ENCODE measurements around the gene EHMT2.
A peak's percentile ranks its signal among the peaks of the same experiment; 100 is the strongest.

The EHMT2 gene

GRCh38 chr6:31837369-31838113, 60.0 kb downstream of the EHMT2 start:
- no peak for TF ChIP-seq CTCF (IDR thresholded peaks at IDR 0.05)
- H3K4me3 ChIP-seq = peak overlapping the region; percentile 83
- no peak for DNase-seq (ENCODE audit: low spot score)
- H3K27ac ChIP-seq = peak overlapping the region; percentile 50 to 89

DNA sequence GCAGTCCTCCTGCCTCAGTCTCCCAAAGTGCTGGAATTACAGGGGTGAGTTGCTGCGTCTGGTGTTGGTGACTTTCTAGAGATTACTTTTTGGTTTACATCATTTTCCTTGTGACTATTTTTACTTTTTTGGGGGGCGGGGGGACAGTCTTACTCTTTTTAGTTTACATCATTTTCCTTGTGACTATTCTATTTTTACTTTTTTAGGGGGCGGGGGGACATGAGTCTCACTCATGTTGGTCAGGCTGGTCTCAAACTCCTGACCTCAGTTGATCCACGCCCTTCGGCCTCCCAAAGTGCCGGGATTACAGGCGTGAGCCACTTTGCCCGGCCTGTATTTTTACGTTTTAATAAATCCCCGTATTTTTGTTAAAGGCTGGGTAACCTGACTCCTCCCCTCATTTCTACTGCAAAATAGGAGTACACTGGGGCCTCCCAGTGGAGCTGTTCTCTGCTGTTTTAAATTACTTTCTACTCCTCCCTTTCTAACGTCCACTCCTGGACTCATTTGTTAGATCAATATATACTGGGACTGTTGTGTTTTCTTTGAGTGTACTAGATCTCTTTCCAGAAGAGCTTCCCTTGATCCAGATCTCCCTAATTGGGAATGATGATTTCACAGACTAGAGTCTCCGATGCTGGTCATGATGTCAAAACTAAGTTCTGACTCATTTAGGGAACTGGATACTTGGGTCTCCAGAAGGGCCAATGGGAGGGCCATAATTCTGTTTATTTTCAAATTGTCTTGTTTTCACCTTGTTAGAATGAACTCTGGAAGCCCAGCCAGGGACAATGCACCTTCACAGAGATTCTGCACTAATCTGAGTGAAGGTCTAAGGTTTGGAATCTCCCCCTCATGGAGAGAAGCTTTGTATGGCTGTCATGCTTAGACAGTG, 60.8 kb downstream of the EHMT2 start:
- TF ChIP-seq CTCF (IDR thresholded peaks at IDR 0.05) = no peak
- Histone ChIP-seq H3K4me3 (peak overlapping the region; percentile 83), H3K27ac (peak overlapping the region; percentile 50 to 89)
- DNase-seq (ENCODE audit: low spot score) = no peak

- Histone ChIP-seq H3K27ac (peak overlapping the region; percentile 50 to 89), H3K4me3 (peak overlapping the region; percentile 83)
- no peak for DNase-seq (ENCODE audit: low spot score)
- TF ChIP-seq CTCF (IDR thresholded peaks at IDR 0.05) = no peak
Measured at GRCh38 chr6:31836047-31836473, 61.4 kb downstream of the EHMT2 start.

DNA sequence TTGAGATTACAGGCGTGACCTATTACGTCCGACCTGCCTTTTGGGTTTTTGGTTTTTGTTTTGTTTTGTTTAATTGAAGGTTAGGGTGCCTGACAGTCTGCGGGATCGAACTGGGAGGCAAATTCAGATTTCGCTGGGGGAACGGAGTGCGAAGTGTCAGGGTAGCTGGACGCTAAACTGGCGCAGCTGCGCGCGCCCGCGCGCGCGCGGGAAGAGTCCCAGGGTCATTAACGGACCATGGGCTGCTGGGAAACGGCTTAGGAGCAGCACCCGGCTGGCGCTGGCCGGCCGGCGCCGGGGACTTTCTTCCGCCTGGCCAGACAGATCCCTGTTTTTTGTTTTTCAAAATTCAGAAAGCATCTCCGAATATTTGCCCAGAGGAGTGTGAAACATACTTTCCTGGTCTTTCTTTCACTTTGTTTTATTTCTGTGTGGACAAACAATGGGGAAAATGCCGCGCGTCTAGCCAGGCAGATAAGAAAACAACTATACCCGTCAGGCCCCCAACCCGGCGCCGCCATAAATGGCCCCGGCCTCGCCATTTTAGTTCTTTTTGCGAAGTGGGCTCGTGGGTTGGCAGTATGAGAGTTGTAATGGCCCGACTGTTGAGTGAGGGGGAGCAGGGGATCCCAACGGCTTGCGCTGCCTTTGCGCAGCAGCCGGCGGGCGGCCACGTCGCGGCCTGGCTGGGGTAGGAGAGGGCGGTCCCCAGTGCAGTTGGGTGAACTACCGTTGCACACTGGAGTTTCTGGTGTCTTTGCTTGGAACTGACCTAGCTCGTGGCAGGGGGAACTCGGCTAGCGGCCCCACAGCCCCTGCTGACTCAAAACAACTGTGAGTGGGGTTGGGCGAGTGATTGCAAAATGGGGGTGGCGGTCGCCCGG, 62.9 kb downstream of the EHMT2 start:
- peak overlapping the region; percentile 83 for H3K4me3 ChIP-seq
- DNase-seq (ENCODE audit: low spot score) = peak; percentile 92
- peak overlapping the region; percentile 89 to 96 for H3K27ac ChIP-seq
- TF ChIP-seq CTCF (IDR thresholded peaks at IDR 0.05) = no peak

- TF ChIP-seq CTCF (IDR thresholded peaks at IDR 0.05) = no peak
- DNase-seq (ENCODE audit: low spot score) = no peak
- H3K4me3 ChIP-seq = peak overlapping the region; percentile 86
- peak overlapping the region in 1 of 2 donors; percentile 91 for H3K27ac ChIP-seq
Measured at GRCh38 chr6:31831350-31832215, 65.9 kb downstream of the EHMT2 start.

- Histone ChIP-seq H3K4me3 (peak overlapping the region; percentile 86), H3K27ac (peak overlapping the region; percentile 71 to 91)
- no peak for DNase-seq (ENCODE audit: low spot score)
- TF ChIP-seq CTCF (IDR thresholded peaks at IDR 0.05) = no peak
Measured at GRCh38 chr6:31830886-31831335, 66.6 kb downstream of the EHMT2 start.
